ENCODE results near the gene GULP1. TPM values are rescaled to one million over a fixed set of nuclear protein-coding genes. Genes with fewer than 3 reads are reported as not detected.

The GULP1 gene
- total and polyA plus RNA-seq, 2 experiments from 2014 or later, result 94.6 to 181 TPM

- H3K27me3 Mint-ChIP-seq (ENCODE audit: insufficient read depth, low read depth, poor library complexity), result peaks cover 19% of the 10 kb centered on the region
- Histone ChIP-seq H3K9me2 (ENCODE audit: insufficient read depth) (no peaks in the 10 kb centered on the region), H3K36me3 (ENCODE audit: insufficient read depth) (peaks cover 13% of the 10 kb centered on the region; the same call in 1 of the 2 replicates), H3K4me2 (peak overlapping the region; percentile 87), H3K79me2 (replicated peaks; ENCODE audit: insufficient read depth) (peaks cover 98% of the 10 kb centered on the region), H3K4me1 (ENCODE audit: insufficient read depth) (peaks cover 41% of the 10 kb centered on the region), H2AFZ (no peak overlapping the region), H3K27ac (ENCODE audit: low read depth) (0 out of 2 replicates have a peak overlapping the region, but pooled peaks have one; percentile 27), H3F3A (replicated peaks; ENCODE audit: low read depth) (no peaks in the 10 kb centered on the region), H4K20me1 (replicated peaks; ENCODE audit: insufficient read depth) (no peaks in the 10 kb centered on the region), H3K4me3 (peak overlapping the region; percentile 82), H3K27me3 (ENCODE audit: insufficient read depth) (no peaks in the 10 kb centered on the region)
- peaks cover 14% of the 10 kb centered on the region; the same call in 2 of the 3 replicates for H3K9me3 Mint-ChIP-seq
- H3K36me3 Mint-ChIP-seq (ENCODE audit: low read depth), result peaks cover 42% of the 10 kb centered on the region
- no peak for DNase-seq (ENCODE audit: low spot score)
- no peak for ATAC-seq
- H3K4me3 Mint-ChIP-seq, result peak overlapping the region; percentile 95
- H3K27ac Mint-ChIP-seq, result 0 out of 2 replicates have a peak overlapping the region, but pooled peaks have one; percentile 79
- no peak for TF ChIP-seq ETS1 (IDR thresholded peaks at IDR 0.05)
- no peak for TF ChIP-seq ZNF331 (CRISPR knock-in tag; IDR thresholded peaks at IDR 0.05; ENCODE audit: low read depth)
- no peak for TF ChIP-seq STAT1 (IDR thresholded peaks at IDR 0.05; ENCODE audit: unreplicated experiment)
- TF ChIP-seq REST (IDR thresholded peaks at IDR 0.05; ENCODE audit: unreplicated experiment), result no peak
- no peak for TF ChIP-seq ZNF114 (CRISPR knock-in tag; IDR thresholded peaks at IDR 0.05)
- no peak for TF ChIP-seq ZNF462 (CRISPR knock-in tag; IDR thresholded peaks at IDR 0.05)
- no peak for TF ChIP-seq EZH2 (IDR thresholded peaks at IDR 0.05; ENCODE audit: low read depth, unreplicated experiment)
- no peak for TF ChIP-seq CTCF (conservative IDR thresholded peaks at IDR 0.05; ENCODE audit: low read depth in 2 of 2)
- no peak for TF ChIP-seq POLR2AphosphoS5 (IDR thresholded peaks at IDR 0.05; ENCODE audit: low read depth)
- H3K4me1 Mint-ChIP-seq, result peaks cover 34% of the 10 kb centered on the region
Measured at GRCh38 chr2:188295067-188295685, 3.5 kb downstream of the GULP1 start.

All from GM23338 (cell line).